ENCODE measurements around the gene ATP9B. TPM values are rescaled to one million over a fixed set of nuclear protein-coding genes. Genes with fewer than 3 reads are reported as not detected.
A peak's percentile ranks its signal among the peaks of the same experiment; 100 is the strongest.

The ATP9B gene
- total RNA-seq, 1 donor from 2014 or later = 33.2 TPM

GRCh38 chr18:79322441-79322840, 253.2 kb downstream of the ATP9B start:
- H3K9ac ChIP-seq = no peak overlapping the region
- H3K27ac ChIP-seq = no peak overlapping the region
- TF ChIP-seq EZH2phosphoT487 (IDR thresholded peaks at IDR 0.05) (no peak), EZH2 (IDR thresholded peaks at IDR 0.05) (no peak), CTCF (IDR thresholded peaks at IDR 0.05) (no peak)
- H3K4me1 Mint-ChIP-seq = peaks cover 21% of the 10 kb centered on the region
- H3F3A ChIP-seq (ENCODE audit: low read depth) = no peaks in the 10 kb centered on the region
- H3K4me3 ChIP-seq = no peak overlapping the region
- no peak for DNase-seq (ENCODE audit: low spot score)
- no peaks in the 10 kb centered on the region for H3K9me3 ChIP-seq (ENCODE audit: low read depth)
- no peaks in the 10 kb centered on the region for H3K27me3 Mint-ChIP-seq (ENCODE audit: insufficient read depth, low read depth)
- H3K36me3 Mint-ChIP-seq = peaks cover 10% of the 10 kb centered on the region
- H3K4me2 ChIP-seq = no peak overlapping the region
- peaks cover 8% of the 10 kb centered on the region for H3K4me1 ChIP-seq
- H3K9me3 Mint-ChIP-seq = peaks cover 4% of the 10 kb centered on the region
- no peak overlapping the region for H3K4me3 Mint-ChIP-seq
- no peaks in the 10 kb centered on the region for H3K36me3 ChIP-seq
- H3K79me2 ChIP-seq (ENCODE audit: low read depth) = no peaks in the 10 kb centered on the region
- no peaks in the 10 kb centered on the region for H4K20me1 ChIP-seq (ENCODE audit: low read depth)
- H2AFZ ChIP-seq (replicated peaks) = no peak overlapping the region
- no peak overlapping the region for H3K27ac Mint-ChIP-seq
- no peaks in the 10 kb centered on the region for H3K27me3 ChIP-seq

GRCh38 chr18:79323471-79323870, 254.3 kb downstream of the ATP9B start:
- H3K4me3 ChIP-seq = no peak overlapping the region
- no peaks in the 10 kb centered on the region for H3K27me3 ChIP-seq
- H3K4me2 ChIP-seq = no peak overlapping the region
- H3K27ac ChIP-seq = no peak overlapping the region
- Mint-ChIP-seq H3K4me1 (peaks cover 21% of the 10 kb centered on the region), H3K27ac (no peak overlapping the region), H3K27me3 (ENCODE audit: insufficient read depth, low read depth) (peaks cover 2% of the 10 kb centered on the region), H3K9me3 (peaks cover 5% of the 10 kb centered on the region), H3K4me3 (no peak overlapping the region), H3K36me3 (peaks cover 11% of the 10 kb centered on the region)
- H3K79me2 ChIP-seq (ENCODE audit: low read depth) = no peaks in the 10 kb centered on the region
- peaks cover 8% of the 10 kb centered on the region for H3K4me1 ChIP-seq
- H4K20me1 ChIP-seq (ENCODE audit: low read depth) = no peaks in the 10 kb centered on the region
- no peak for TF ChIP-seq EZH2phosphoT487 (IDR thresholded peaks at IDR 0.05)
- TF ChIP-seq CTCF (IDR thresholded peaks at IDR 0.05) = no peak
- TF ChIP-seq EZH2 (IDR thresholded peaks at IDR 0.05) = no peak
- no peaks in the 10 kb centered on the region for H3K9me3 ChIP-seq (ENCODE audit: low read depth)
- H3K36me3 ChIP-seq = no peaks in the 10 kb centered on the region
- no peaks in the 10 kb centered on the region for H3F3A ChIP-seq (ENCODE audit: low read depth)
- H2AFZ ChIP-seq (replicated peaks) = no peak overlapping the region
- H3K9ac ChIP-seq = no peak overlapping the region
- DNase-seq (ENCODE audit: low spot score) = no peak

GRCh38 chr18:79326413-79327198, 257.4 kb downstream of the ATP9B start:
- no peak overlapping the region for H2AFZ ChIP-seq (replicated peaks)
- H3K4me1 ChIP-seq = no peaks in the 10 kb centered on the region
- Mint-ChIP-seq H3K4me3 (no peak overlapping the region), H3K9me3 (peaks cover 5% of the 10 kb centered on the region), H3K4me1 (peaks cover 7% of the 10 kb centered on the region), H3K27ac (peak overlapping the region; percentile 84), H3K36me3 (peaks cover 15% of the 10 kb centered on the region), H3K27me3 (ENCODE audit: insufficient read depth, low read depth) (peaks cover 2% of the 10 kb centered on the region)
- H3K36me3 ChIP-seq = no peaks in the 10 kb centered on the region
- H3K27me3 ChIP-seq = no peaks in the 10 kb centered on the region
- no peak overlapping the region for H3K27ac ChIP-seq
- H3K9me3 ChIP-seq (ENCODE audit: low read depth) = no peaks in the 10 kb centered on the region
- H3F3A ChIP-seq (ENCODE audit: low read depth) = no peaks in the 10 kb centered on the region
- no peak overlapping the region for H3K9ac ChIP-seq
- no peak for DNase-seq (ENCODE audit: low spot score)
- no peak overlapping the region for H3K4me3 ChIP-seq
- TF ChIP-seq CTCF (IDR thresholded peaks at IDR 0.05) (no peak), EZH2phosphoT487 (IDR thresholded peaks at IDR 0.05) (no peak), EZH2 (IDR thresholded peaks at IDR 0.05) (no peak)
- H4K20me1 ChIP-seq (ENCODE audit: low read depth) = no peaks in the 10 kb centered on the region
- no peaks in the 10 kb centered on the region for H3K79me2 ChIP-seq (ENCODE audit: low read depth)
- no peak overlapping the region for H3K4me2 ChIP-seq
